WTC11 (cell line): Measurements from ENCODE around the gene TUBE1.

Source experiments
- RELA ChIP-seq: sonication (generic); formaldehyde crosslinking; IDR thresholded peaks from 2 replicates; pipeline ENCODE4 v1.8.1; 2022; ENCODE audit warnings: missing genetic modification reagents, mild to moderate bottlenecking, borderline replicate concordance
- ZNF423 ChIP-seq: fragments of 250-450 bp; sonication (Bioruptor Pico); IDR thresholded peaks from 2 replicates; pipeline ENCODE4 v2.1.2; 2022; ENCODE audit warnings: mild to moderate bottlenecking, moderate library complexity
- TF ChIP-seq, protein P1 (sequence below): sonication (generic); formaldehyde crosslinking; IDR thresholded peaks from 2 replicates; pipeline ENCODE4 v1.8.0; 2022; ENCODE audit warnings: mild to moderate bottlenecking, missing genetic modification reagents
- TF ChIP-seq, protein P2 (sequence below): fragments of 200-600 bp; IDR thresholded peaks from 2 replicates; pipeline ENCODE4 v1.8.0; 2022; ENCODE audit warnings: antibody characterized with exemption

DNA sequence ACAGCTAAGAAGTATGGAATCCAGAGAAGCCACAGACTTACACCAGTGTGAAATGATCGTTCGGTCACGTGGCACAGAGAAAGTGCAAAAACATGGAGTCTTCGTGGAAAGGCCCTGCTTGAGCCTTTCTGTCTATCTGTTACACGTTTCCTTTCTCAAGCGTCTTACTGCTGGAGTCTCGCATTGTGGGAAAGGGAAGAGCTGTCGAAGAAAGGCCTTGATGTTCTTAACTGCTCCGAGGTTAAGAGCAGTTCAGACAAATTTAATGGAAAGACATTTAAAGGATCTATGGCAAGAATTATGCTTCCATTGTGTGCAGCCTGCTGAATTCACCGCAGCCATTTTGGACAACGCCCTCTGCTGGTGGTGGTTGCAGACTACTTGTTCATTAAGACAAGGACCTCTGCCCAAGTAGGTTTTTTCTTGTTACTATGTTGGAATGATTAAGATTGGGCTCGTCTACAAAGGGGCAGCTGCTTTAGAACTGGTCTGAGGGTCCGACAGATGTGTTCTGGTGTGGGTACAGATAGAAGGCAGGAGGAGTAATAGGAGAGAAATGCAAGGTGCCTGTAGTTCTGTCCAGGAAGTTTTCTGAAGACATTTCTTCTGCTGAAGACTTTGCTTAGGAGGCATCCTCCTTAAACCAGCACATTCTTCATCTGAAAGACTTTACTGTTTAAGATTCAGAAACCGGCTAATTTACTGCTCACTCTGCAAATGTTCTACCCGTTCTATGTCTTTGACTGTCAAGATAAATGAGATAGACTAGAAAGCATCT, 58.0 kb downstream of the TUBE1 start:
- TF ChIP-seq RELA (no peak), ZNF423 (no peak)
- TF ChIP-seq, protein P1, sequence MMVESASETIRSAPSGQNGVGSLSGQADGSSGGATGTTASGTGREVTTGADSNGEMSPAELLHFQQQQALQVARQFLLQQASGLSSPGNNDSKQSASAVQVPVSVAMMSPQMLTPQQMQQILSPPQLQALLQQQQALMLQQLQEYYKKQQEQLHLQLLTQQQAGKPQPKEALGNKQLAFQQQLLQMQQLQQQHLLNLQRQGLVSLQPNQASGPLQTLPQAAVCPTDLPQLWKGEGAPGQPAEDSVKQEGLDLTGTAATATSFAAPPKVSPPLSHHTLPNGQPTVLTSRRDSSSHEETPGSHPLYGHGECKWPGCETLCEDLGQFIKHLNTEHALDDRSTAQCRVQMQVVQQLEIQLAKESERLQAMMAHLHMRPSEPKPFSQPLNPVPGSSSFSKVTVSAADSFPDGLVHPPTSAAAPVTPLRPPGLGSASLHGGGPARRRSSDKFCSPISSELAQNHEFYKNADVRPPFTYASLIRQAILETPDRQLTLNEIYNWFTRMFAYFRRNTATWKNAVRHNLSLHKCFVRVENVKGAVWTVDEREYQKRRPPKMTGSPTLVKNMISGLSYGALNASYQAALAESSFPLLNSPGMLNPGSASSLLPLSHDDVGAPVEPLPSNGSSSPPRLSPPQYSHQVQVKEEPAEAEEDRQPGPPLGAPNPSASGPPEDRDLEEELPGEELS (CRISPR knock-in tag): no peak
- TF ChIP-seq, protein P2, sequence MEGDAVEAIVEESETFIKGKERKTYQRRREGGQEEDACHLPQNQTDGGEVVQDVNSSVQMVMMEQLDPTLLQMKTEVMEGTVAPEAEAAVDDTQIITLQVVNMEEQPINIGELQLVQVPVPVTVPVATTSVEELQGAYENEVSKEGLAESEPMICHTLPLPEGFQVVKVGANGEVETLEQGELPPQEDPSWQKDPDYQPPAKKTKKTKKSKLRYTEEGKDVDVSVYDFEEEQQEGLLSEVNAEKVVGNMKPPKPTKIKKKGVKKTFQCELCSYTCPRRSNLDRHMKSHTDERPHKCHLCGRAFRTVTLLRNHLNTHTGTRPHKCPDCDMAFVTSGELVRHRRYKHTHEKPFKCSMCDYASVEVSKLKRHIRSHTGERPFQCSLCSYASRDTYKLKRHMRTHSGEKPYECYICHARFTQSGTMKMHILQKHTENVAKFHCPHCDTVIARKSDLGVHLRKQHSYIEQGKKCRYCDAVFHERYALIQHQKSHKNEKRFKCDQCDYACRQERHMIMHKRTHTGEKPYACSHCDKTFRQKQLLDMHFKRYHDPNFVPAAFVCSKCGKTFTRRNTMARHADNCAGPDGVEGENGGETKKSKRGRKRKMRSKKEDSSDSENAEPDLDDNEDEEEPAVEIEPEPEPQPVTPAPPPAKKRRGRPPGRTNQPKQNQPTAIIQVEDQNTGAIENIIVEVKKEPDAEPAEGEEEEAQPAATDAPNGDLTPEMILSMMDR: peak; percentile 69
